PFSK-1 (cell line): Measurements from ENCODE around the gene PSMC2.

Source experiments
- FOXP2 ChIP-seq: optimal IDR thresholded peaks from 2 replicates; pipeline ENCODE3; 2011; ENCODE audit warnings: borderline replicate concordance, control low read depth, inconsistent platforms; ENCODE audit not compliant: insufficient read depth; ENCODE audit errors: extremely low read length, extremely low read depth
- POLR2AphosphoS5 ChIP-seq: IDR thresholded peaks from 2 replicates; pipeline ENCODE4 v1.6.1; 2012; ENCODE audit warnings: low read depth, mild to moderate bottlenecking, control low read depth, low read length, moderate library complexity
- REST ChIP-seq, 2 experiments: IDR thresholded peaks; 2 replicates each; pipeline versions ENCODE4 v1.6.1 to v1.8.0; 2011 to 2012; ENCODE audit warnings: low read depth in 2 of 2, low read length in 2 of 2, control low read depth in 1 of 2, inconsistent platforms in 1 of 2, mild to moderate bottlenecking in 1 of 2, moderate library complexity in 1 of 2; ENCODE audit not compliant: insufficient read depth in 1 of 2
- SIN3A ChIP-seq: IDR thresholded peaks from 2 replicates; pipeline ENCODE4 v1.6.1; 2012; ENCODE audit warnings: mild to moderate bottlenecking, low read length, moderate library complexity, borderline replicate concordance; ENCODE audit not compliant: insufficient read depth
- TAF1 ChIP-seq: IDR thresholded peaks from 2 replicates; pipeline ENCODE4 v1.6.1; 2012; ENCODE audit warnings: low read length, control low read depth, borderline replicate concordance; ENCODE audit not compliant: insufficient read depth

PSMC2 gene

GRCh38 chr7:103307503-103308231 is 39.8 kb upstream of the PSMC2 start:
- no peak for TF ChIP-seq TAF1
- no peak for TF ChIP-seq REST (IDR thresholded peaks at IDR 0.05; ENCODE audit: insufficient read depth in 1 of 2, low read depth in 2 of 2, low read length in 2 of 2)

- TF ChIP-seq REST (IDR thresholded peaks at IDR 0.05; ENCODE audit: insufficient read depth in 1 of 2, low read depth in 2 of 2, low read length in 2 of 2): no peak
- TF ChIP-seq TAF1: no peak
- TF ChIP-seq POLR2AphosphoS5: no peak; the same call in 1 of the 2 replicates
Measured at GRCh38 chr7:103314852-103315251, 32.6 kb upstream of the PSMC2 start.

- TF ChIP-seq FOXP2: no peak
- TF ChIP-seq POLR2AphosphoS5: no peak
- TF ChIP-seq REST (IDR thresholded peaks at IDR 0.05; ENCODE audit: insufficient read depth in 1 of 2, low read depth in 2 of 2, low read length in 2 of 2): no peak
- no peak for TF ChIP-seq TAF1
- TF ChIP-seq SIN3A: no peak
Measured at GRCh38 chr7:103316380-103316941, 31.0 kb upstream of the PSMC2 start.

- no peak for TF ChIP-seq TAF1
- no peak for TF ChIP-seq REST (IDR thresholded peaks at IDR 0.05; ENCODE audit: insufficient read depth in 1 of 2, low read depth in 2 of 2, low read length in 2 of 2)
- no peak for TF ChIP-seq FOXP2
- TF ChIP-seq POLR2AphosphoS5: no peak
- TF ChIP-seq SIN3A: no peak
Measured at GRCh38 chr7:103317009-103317408, 30.4 kb upstream of the PSMC2 start.

- TF ChIP-seq POLR2AphosphoS5 (no peak), TAF1 (no peak), FOXP2 (no peak), SIN3A (no peak), REST (IDR thresholded peaks at IDR 0.05; ENCODE audit: insufficient read depth in 1 of 2, low read depth in 2 of 2, low read length in 2 of 2) (no peak)
Measured at GRCh38 chr7:103325744-103326143, 21.7 kb upstream of the PSMC2 start.
